Neural cell (in vitro differentiated cells): Measurements from ENCODE around the gene VAMP8. TPM values are rescaled to one million over a fixed set of nuclear protein-coding genes. Genes with fewer than 3 reads are reported as not detected.

Experiments used
- H2AFZ ChIP-seq: fragments of 200-600, 300-800 bp; sonication (generic), shearing (Covaris generic); 2 replicates; pipeline ENCODE4 v1.6.0; 2014; ENCODE audit warnings: low read depth, mild to moderate bottlenecking, antibody characterized with exemption, low read length, moderate library complexity
- H3F3A ChIP-seq: fragments of 200-600 bp; shearing (Covaris generic); 2 replicates; pipeline ENCODE4 v1.6.1; 2016; ENCODE audit warnings: mild to moderate bottlenecking, moderate library complexity, mixed read lengths, antibody characterized with exemption, low read length; ENCODE audit not compliant: insufficient read depth, poor library complexity, severe bottlenecking
- H3K27ac ChIP-seq: fragments of 200-600, 300-800 bp; sonication (generic), shearing (Covaris generic); 2 replicates; pipeline ENCODE4 v1.5.1; 2014; ENCODE audit warnings: mild to moderate bottlenecking, low read length, moderate library complexity
- H3K27me3 ChIP-seq: fragments of 300-800, 200-600 bp; sonication (generic), shearing (Covaris generic); 2 replicates; pipeline ENCODE4 v1.6.0; 2014; ENCODE audit warnings: mild to moderate bottlenecking, low read depth, low read length, moderate library complexity; ENCODE audit not compliant: insufficient read depth
- H3K36me3 ChIP-seq: fragments of 300-800, 200-600 bp; sonication (generic), shearing (Covaris generic); 2 replicates; pipeline ENCODE4 v1.5.1; 2014; ENCODE audit warnings: mild to moderate bottlenecking, antibody characterized with exemption, low read length, moderate library complexity; ENCODE audit not compliant: insufficient read depth
- H3K4me2 ChIP-seq: fragments of 300-800, 200-600 bp; sonication (generic), shearing (Covaris generic); 2 replicates; pipeline ENCODE4 v1.6.0; 2014; ENCODE audit warnings: mild to moderate bottlenecking, low read length
- H3K4me3 ChIP-seq: fragments of 300-800, 200-600 bp; sonication (generic), shearing (Covaris generic); 2 replicates; pipeline ENCODE4 v1.5.1; 2014; ENCODE audit warnings: mild to moderate bottlenecking, low read length, moderate library complexity
- H3K79me2 ChIP-seq: fragments of 200-600 bp; shearing (Covaris generic); replicated peaks from 2 replicates; pipeline ENCODE4 v1.6.0; 2014; ENCODE audit warnings: mild to moderate bottlenecking, low read length, moderate library complexity; ENCODE audit not compliant: insufficient read depth
- H3K9ac ChIP-seq: fragments of 300-800, 200-600 bp; sonication (generic), shearing (Covaris generic); 2 replicates; pipeline ENCODE4 v1.6.1; 2016; ENCODE audit warnings: mild to moderate bottlenecking, low read length, mixed read lengths
- H3K9me2 ChIP-seq: fragments of 200-600 bp; shearing (Covaris generic); 2 replicates; pipeline ENCODE4 v1.6.1; 2016; ENCODE audit warnings: mild to moderate bottlenecking, low read length, mixed read lengths; ENCODE audit not compliant: insufficient read depth
- H3K9me3 ChIP-seq: fragments of 200-600, 300-800 bp; sonication (generic), shearing (Covaris generic); 2 replicates; pipeline ENCODE4 v1.6.1; 2016; ENCODE audit warnings: mild to moderate bottlenecking, mixed run types, low read length, moderate library complexity, mixed read lengths
- H4K20me1 ChIP-seq: fragments of 200-600 bp; shearing (Covaris generic); 2 replicates; pipeline ENCODE4 v1.6.1; 2016; ENCODE audit warnings: mild to moderate bottlenecking, mixed run types; ENCODE audit not compliant: insufficient read depth
- CTCF ChIP-seq: fragments of 450-650 bp; IDR thresholded peaks from 2 replicates; pipeline ENCODE4 v1.5.1; 2014; ENCODE audit warnings: antibody characterized with exemption, mild to moderate bottlenecking, moderate library complexity; ENCODE audit not compliant: poor library complexity, severe bottlenecking
- EP300 ChIP-seq: fragments of 450-650 bp; conservative IDR thresholded peaks from 2 replicates; pipeline ENCODE4 v1.6.1; 2014; ENCODE audit warnings: antibody characterized with exemption, mild to moderate bottlenecking, moderate library complexity; ENCODE audit not compliant: poor library complexity, severe bottlenecking
- EZH2 ChIP-seq: fragments of 200-600, 300-800 bp; shearing (Covaris generic), sonication (generic); IDR thresholded peaks from 2 replicates; pipeline ENCODE4 v1.6.1; 2014; ENCODE audit warnings: antibody characterized with exemption, low read length, borderline replicate concordance, mild to moderate bottlenecking; ENCODE audit not compliant: insufficient read depth, poor library complexity, severe bottlenecking
- MXI1 ChIP-seq: fragments of 450-650 bp; conservative IDR thresholded peaks from 2 replicates; pipeline ENCODE4 v1.6.1; 2014; ENCODE audit warnings: antibody characterized with exemption, mild to moderate bottlenecking; ENCODE audit not compliant: poor library complexity, severe bottlenecking
- POLR2AphosphoS5 ChIP-seq: IDR thresholded peaks from 2 replicates; pipeline ENCODE4 v1.6.1; 2012
- RAD21 ChIP-seq: fragments of 450-650 bp; conservative IDR thresholded peaks from 2 replicates; pipeline ENCODE4 v1.6.1; 2014; ENCODE audit warnings: antibody characterized with exemption, mild to moderate bottlenecking, moderate library complexity
- SMC3 ChIP-seq: fragments of 450-650 bp; conservative IDR thresholded peaks from 2 replicates; pipeline ENCODE4 v1.6.1; 2014; ENCODE audit warnings: antibody characterized with exemption, mild to moderate bottlenecking, moderate library complexity; ENCODE audit not compliant: poor library complexity
- TAF1 ChIP-seq: IDR thresholded peaks from 2 replicates; pipeline ENCODE4 v1.6.1; 2012; ENCODE audit warnings: low read depth
- polyA plus RNA-seq: library from polyadenylated mRNA; depleted of rRNA; stranded (reverse); fragments of >200 nt; gene quantifications from 2 replicates; pipeline ENCODE4 v1.2.3, GENCODE V29; 2014
- TF ChIP-seq, protein P1 (sequence below): IDR thresholded peaks from 2 replicates; pipeline ENCODE4 v1.6.1; 2012; ENCODE audit warnings: borderline replicate concordance

Gene VAMP8
- polyA plus RNA-seq, 1 donor from 2014 or later, result not detected

- no peaks in the 10 kb centered on the region for H3K79me2 ChIP-seq
- H3K9ac ChIP-seq, result no peak overlapping the region
- no peaks in the 10 kb centered on the region for H4K20me1 ChIP-seq
Observed at GRCh38 chr2:85553184-85553583, 24.2 kb upstream of the VAMP8 start.

GRCh38 chr2:85554980-85555612, 22.3 kb upstream of the VAMP8 start:
- peaks cover 8% of the 10 kb centered on the region for H3K36me3 ChIP-seq
- no peak overlapping the region for H3K27ac ChIP-seq

More at GRCh38 chr2:85553184-85553583, 24.2 kb upstream of the VAMP8 start:
- H2AFZ ChIP-seq, result no peak overlapping the region
- TF ChIP-seq POLR2AphosphoS5 (no peak), CTCF (no peak), EZH2 (no peak), TAF1 (no peak), EP300 (no peak), RAD21 (no peak), SMC3 (no peak), MXI1 (no peak)
- TF ChIP-seq, protein P1, sequence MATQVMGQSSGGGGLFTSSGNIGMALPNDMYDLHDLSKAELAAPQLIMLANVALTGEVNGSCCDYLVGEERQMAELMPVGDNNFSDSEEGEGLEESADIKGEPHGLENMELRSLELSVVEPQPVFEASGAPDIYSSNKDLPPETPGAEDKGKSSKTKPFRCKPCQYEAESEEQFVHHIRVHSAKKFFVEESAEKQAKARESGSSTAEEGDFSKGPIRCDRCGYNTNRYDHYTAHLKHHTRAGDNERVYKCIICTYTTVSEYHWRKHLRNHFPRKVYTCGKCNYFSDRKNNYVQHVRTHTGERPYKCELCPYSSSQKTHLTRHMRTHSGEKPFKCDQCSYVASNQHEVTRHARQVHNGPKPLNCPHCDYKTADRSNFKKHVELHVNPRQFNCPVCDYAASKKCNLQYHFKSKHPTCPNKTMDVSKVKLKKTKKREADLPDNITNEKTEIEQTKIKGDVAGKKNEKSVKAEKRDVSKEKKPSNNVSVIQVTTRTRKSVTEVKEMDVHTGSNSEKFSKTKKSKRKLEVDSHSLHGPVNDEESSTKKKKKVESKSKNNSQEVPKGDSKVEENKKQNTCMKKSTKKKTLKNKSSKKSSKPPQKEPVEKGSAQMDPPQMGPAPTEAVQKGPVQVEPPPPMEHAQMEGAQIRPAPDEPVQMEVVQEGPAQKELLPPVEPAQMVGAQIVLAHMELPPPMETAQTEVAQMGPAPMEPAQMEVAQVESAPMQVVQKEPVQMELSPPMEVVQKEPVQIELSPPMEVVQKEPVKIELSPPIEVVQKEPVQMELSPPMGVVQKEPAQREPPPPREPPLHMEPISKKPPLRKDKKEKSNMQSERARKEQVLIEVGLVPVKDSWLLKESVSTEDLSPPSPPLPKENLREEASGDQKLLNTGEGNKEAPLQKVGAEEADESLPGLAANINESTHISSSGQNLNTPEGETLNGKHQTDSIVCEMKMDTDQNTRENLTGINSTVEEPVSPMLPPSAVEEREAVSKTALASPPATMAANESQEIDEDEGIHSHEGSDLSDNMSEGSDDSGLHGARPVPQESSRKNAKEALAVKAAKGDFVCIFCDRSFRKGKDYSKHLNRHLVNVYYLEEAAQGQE, result no peak
- H3K4me3 ChIP-seq, result no peak overlapping the region
- H3K9me3 ChIP-seq, result no peaks in the 10 kb centered on the region
- no peaks in the 10 kb centered on the region for H3F3A ChIP-seq
- peaks cover 8% of the 10 kb centered on the region for H3K36me3 ChIP-seq
- no peak overlapping the region for H3K27ac ChIP-seq
- H3K27me3 ChIP-seq, result no peaks in the 10 kb centered on the region
- H3K4me2 ChIP-seq, result no peak overlapping the region
- no peaks in the 10 kb centered on the region for H3K9me2 ChIP-seq

More at GRCh38 chr2:85554980-85555612, 22.3 kb upstream of the VAMP8 start:
- H2AFZ ChIP-seq, result no peak overlapping the region
- no peak overlapping the region for H3K4me2 ChIP-seq
- H4K20me1 ChIP-seq, result no peaks in the 10 kb centered on the region
- no peaks in the 10 kb centered on the region for H3F3A ChIP-seq
- H3K9me2 ChIP-seq, result no peaks in the 10 kb centered on the region
- H3K4me3 ChIP-seq, result no peak overlapping the region
- H3K27me3 ChIP-seq, result no peaks in the 10 kb centered on the region
- TF ChIP-seq TAF1 (no peak), MXI1 (no peak), EZH2 (no peak), SMC3 (no peak), RAD21 (no peak), CTCF (no peak), POLR2AphosphoS5 (no peak)
- TF ChIP-seq, protein P1, result no peak
- H3K9ac ChIP-seq, result no peak overlapping the region
- no peaks in the 10 kb centered on the region for H3K9me3 ChIP-seq
- peaks cover 9% of the 10 kb centered on the region for H3K79me2 ChIP-seq
